GM21381 (cell line): ENCODE results near the gene UCP3.

ENCODE experiments used
- ATAC-seq: cut with Tn5 transposase; IDR thresholded peaks from one replicate; pipeline ENCODE4 v1.9.1; 2021; ENCODE audit warnings: mild to moderate bottlenecking, moderate library complexity; ENCODE audit not compliant: unreplicated experiment

UCP3 gene

GRCh38 chr11:74019104-74019738 is 10.3 kb upstream of the UCP3 start:
- no peak for ATAC-seq

- ATAC-seq: no peak
Measured at GRCh38 chr11:74018331-74019005, 9.6 kb upstream of the UCP3 start.

- ATAC-seq: no peak
Measured at GRCh38 chr11:74017631-74018030, 8.7 kb upstream of the UCP3 start.

GRCh38 chr11:74015919-74016684 is 7.2 kb upstream of the UCP3 start:
- ATAC-seq: no peak

- no peak for ATAC-seq
Measured at GRCh38 chr11:74014880-74015279, 6.0 kb upstream of the UCP3 start.

GRCh38 chr11:74013141-74013540 is 4.3 kb upstream of the UCP3 start:
- ATAC-seq: no peak

GRCh38 chr11:74012074-74012809 is 3.4 kb upstream of the UCP3 start:
- ATAC-seq: no peak

- ATAC-seq: peak; percentile 72
Measured at GRCh38 chr11:74011360-74012073, 2.6 kb upstream of the UCP3 start.

- ATAC-seq: no peak
Measured at GRCh38 chr11:74010306-74011300, 1.7 kb upstream of the UCP3 start.

GRCh38 chr11:74009675-74010305 is 905 bp upstream of the UCP3 start:
- ATAC-seq: no peak

- ATAC-seq: no peak
Measured at GRCh38 chr11:74009230-74009547, 304 bp upstream of the UCP3 start.

- ATAC-seq: no peak
Measured at GRCh38 chr11:74007691-74008372, 1.1 kb downstream of the UCP3 start.

GRCh38 chr11:74006743-74007304 is 2.1 kb downstream of the UCP3 start:
- no peak for ATAC-seq

GRCh38 chr11:74005721-74006517 is 3.0 kb downstream of the UCP3 start:
- no peak for ATAC-seq

GRCh38 chr11:74004759-74005615 is 3.9 kb downstream of the UCP3 start:
- ATAC-seq: peak; percentile 56

- no peak for ATAC-seq
Measured at GRCh38 chr11:74004046-74004695, 4.7 kb downstream of the UCP3 start.
